Transverse colon (tissue), 4 donors: ENCODE data around the gene ANK3.

Source experiments
- CTCF ChIP-seq, 5 experiments: fragments of 200-600 bp in 3 of 5; fragments of 450-650 bp in 2 of 5; sonication (generic) in 3 of 5; IDR thresholded peaks; 1 replicate in 2 of 5; 2 replicates in 3 of 5; pipeline ENCODE4 v1.5.1; 2016 to 2017; ENCODE audit warnings: antibody characterized with exemption in 5 of 5, inconsistent platforms in 3 of 5, mild to moderate bottlenecking in 2 of 5, moderate library complexity in 1 of 5
- EP300 ChIP-seq: sonication (generic); formaldehyde crosslinking; IDR thresholded peaks from one replicate; pipeline ENCODE4 v1.6.1; 2017; ENCODE audit warnings: antibody characterized with exemption, low read depth
- POLR2A ChIP-seq: fragments of 450-650 bp; IDR thresholded peaks from one replicate; pipeline ENCODE4 v1.6.1; 2016; ENCODE audit warnings: antibody characterized with exemption, mild to moderate bottlenecking, moderate library complexity
- POLR2AphosphoS5 ChIP-seq, 3 donors: sonication (generic); formaldehyde crosslinking; IDR thresholded peaks; one replicate each; pipeline ENCODE4 v1.6.1; 2016; ENCODE audit warnings: antibody characterized with exemption in 3 of 3

- TF ChIP-seq CTCF (IDR thresholded peaks at IDR 0.05) (no peak), EP300 (no peak), POLR2A (no peak), POLR2AphosphoS5 (IDR thresholded peaks at IDR 0.05) (no peak)
Measured at GRCh38 chr10:60276232-60276631, 113.4 kb downstream of the ANK3 start.
